ENCODE measurements around the gene NCAM1.

GRCh38 chr11:113118104-113118503 is 156.9 kb downstream of the NCAM1 start:
- TF ChIP-seq CTCF (IDR thresholded peaks at IDR 0.05 in 4 of 5, conservative IDR thresholded peaks at IDR 0.05 in 1 of 5) (no peak), POLR2A (IDR thresholded peaks at IDR 0.05) (no peak)

All from gastrocnemius medialis (tissue), 4 donors.